Kidney tubule cell (primary cell): ENCODE data around the gene KREMEN2.
A peak's percentile ranks its signal among the peaks of the same experiment; 100 is the strongest.

Experiments
- DNase-seq: peaks from one replicate; pipeline ENCODE4 v3.0.0-alpha.2; 2018; ENCODE audit warnings: low spot score

Gene KREMEN2

DNA sequence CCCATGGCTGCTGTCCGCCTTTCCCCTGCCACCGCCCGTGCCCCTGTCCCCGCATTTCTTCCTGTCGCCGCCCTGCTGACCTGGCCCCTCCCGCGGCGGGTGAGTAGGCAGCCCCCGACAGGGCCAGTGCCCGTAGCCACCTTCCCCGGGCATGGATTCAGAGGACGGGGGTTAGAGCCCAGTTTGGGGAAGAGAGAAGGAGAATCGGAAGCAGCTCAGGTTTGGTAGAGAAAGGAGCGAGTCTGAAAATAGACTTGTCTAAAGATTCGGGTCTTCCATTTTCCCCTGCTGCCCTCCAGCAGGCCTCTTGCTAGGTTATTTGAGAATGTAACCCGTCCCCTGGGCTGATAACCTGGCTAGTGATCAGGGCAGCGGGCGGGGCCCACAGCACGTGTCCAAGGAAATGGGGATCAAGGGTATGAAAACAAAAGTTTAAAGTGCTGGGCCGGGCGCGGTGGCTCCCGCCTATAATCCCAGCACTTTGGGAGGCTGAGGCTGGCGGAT, 40.8 kb downstream of the KREMEN2 start:
- peak; percentile 65 for DNase-seq

DNA sequence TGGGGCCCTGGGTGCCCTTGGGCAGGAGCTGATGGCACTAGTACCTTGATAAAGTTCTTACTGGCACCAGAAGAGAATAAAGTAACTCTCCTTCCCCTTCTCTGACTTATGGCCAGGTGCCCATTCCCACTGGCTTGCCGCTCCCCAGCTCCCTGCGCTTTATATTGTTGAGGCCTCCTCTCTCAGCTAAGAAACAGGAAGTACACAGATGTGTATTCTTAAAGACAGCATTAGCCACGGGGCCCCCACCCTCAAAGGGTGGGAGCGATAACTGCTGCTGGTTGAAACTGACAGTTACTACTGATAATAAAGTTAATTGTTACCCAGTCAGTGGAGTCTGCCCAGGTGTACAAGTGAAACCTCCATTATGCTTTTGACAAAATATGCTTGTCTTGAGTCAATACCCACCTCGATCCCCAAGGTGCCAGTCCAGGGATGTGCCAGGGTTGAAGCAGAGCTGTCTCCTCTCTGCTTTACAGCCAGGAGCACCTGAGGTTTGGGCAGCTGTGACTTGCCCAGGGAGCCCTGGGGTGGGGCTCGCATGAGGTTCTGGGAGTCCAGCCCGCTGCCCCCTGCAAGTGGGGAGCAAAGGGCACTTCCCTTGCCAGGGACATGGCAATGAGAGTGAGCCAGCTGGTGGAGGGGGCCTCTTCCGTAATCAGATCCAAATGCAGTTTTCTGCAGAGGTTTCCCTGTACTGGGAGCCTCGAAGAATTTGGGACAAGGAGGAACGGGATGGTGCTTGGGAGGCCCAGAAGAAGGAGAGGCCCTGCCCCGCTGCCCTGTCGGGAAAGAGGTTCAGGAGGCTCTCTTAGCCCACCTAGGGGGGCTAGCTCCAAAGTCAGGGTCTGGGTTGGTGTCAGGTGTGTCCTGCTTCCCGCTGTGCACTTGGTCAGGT, 43.2 kb downstream of the KREMEN2 start:
- DNase-seq: no peak

DNA sequence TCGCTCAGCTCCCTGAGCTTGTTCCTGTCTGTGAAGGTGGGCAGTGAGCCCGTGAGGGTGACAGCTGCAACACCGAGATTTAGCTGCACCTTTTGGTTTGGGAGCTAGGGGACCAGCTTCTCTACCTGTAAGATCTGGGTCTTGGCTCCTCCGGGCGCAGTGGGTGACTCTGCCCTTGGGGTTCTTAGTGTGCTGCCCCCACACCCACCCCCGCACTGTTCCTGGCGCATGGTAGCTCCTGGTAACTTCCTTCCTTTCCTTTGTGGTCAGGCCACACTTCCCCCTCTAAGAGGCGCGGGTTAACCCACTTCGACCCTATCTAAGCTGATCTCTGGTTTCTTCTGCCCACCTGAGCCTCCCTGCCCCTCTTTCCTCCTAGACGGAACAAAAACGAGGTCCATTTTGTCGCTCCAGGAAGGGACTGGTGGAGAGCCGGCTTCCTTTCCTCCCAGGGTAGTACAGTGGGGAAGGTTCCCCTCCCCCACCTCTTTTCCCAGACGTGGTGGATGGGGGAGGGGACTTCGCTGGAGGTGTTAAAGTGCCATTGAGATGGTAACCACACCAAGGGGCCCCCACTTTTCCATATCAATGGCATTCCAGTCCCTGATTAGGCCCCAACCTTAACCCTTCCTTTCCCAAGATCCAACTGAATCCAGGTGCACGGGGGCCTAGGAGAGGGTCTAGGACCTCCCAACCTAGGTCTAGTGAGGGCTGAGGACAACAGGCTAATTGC, 44.0 kb downstream of the KREMEN2 start:
- no peak for DNase-seq

DNA sequence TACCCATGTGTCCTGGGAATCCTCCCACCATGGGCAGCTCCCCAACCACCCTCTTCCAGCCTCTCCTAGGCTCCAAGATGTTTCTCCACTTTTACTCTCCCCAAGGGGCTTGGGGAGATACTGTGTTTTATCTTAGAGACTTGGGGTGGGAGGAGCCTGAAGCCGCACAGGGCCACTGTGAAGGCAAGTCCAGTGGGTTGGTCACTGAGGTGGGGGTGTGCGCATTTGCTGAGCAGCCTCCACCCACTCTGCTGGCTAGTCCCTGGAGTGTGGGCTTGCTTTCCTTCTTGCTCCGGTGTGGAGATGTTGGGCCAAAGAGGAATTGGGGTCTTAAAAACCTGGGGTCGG, 44.6 kb downstream of the KREMEN2 start:
- DNase-seq: no peak

DNA sequence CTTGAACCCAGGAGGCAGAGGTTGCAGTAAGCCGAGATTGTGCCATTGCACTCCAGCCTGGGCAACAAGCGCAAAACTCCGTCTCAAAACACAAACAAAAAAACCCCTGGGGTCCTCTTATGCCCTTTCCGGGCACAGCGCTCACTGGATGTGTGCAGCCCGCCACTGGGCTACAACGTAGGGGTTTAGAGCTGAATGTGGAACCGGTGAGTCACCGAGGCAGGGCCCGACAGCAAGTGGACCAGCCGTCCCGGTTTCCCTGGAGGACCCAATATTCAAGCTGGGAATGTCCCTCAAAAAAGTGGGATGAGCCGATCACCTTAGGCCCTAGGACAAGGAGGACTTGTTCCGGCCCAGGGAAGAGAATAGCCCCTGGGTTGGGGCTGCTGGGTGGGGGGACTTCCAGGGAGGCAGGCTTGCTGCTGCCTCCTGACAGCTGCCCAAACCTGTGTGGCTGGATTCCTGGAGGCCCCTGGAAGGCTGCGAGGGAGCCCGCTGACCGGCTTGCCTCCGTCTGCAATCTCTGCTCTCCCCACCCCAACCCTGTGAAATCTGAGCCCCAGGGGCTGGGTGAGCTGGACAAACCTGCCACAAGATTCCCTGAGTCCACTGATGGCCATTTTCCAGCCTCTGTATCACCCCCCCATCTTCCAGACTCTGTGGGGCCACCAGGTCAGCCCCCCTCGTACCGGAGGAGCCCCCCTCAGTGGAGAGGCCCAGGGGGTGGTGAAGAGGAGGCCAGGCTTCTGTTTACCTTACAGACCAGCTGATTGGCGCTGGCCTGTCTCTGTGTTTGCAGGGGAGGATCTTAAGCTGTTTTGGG, 45.7 kb downstream of the KREMEN2 start:
- DNase-seq: peak; percentile 67

DNA sequence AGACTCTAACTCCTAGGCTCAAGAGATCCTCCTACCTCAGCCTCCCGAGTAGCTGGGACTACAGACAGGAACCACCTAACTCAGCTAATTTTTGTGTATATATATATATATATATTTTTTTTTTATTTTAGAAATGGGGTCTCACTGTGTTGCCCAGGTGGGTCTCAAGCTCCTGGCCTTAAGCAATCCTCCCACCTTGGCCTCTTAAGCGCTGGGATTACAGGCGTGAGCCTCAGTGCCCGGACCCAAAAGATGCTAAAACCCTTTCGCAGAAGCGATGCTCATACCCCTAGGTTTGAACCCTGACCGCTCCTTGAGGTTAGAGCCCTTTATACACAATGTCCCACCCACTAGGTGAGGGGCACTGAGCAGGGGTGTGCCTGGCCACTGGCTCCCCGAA, 46.4 kb downstream of the KREMEN2 start:
- DNase-seq: no peak

DNA sequence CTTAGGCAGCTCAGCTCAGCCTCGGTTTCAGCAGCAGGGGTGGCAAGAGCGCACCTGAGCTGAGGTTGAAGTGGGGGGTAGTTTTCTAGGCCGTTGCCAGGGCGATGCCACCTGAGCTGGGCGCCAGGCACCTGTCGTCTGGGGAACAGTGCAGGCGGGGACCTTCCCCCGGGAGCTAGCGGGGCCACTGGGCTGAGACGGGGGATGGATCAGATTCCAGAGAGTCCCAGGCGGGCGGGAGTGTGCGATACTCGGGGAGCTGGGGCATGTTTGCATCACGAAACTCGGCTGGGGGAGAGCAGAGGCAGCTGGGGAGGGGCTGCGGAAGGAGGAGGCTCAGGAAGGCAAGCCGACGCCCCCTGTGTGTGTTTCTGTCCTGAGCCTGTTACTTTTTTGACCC, 48.2 kb downstream of the KREMEN2 start:
- peak; percentile 48 for DNase-seq

DNA sequence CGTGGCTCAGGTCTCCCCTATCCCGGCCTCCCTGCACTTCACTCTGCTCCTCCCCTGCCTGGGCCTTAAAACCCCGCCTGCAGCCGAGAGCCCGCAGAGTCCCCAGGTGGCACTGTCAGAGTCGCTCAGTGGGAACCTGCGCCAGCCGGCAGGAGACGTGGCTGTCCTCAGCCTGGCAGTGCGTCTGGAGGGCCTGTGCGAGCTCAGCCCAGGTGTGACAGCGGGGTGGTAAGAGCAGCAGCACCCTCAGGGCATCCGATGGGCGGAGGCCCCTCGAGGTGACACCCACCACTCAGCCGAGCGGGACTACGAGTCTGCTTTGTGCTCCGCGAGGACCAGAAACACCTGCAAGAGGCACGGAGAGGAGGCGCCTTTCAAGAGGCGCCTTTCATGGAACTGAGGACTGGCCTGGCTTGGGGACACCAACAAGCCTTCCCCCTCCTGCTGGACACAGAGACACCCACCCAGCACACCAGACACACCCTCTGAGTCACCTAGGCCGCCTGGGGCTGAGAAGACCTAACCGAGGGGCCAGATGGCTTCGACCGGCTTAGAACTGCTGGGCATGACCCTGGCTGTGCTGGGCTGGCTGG, 48.8 kb downstream of the KREMEN2 start, which contains the start of gene CLDN9:
TSS of gene CLDN9 (plus strand) at position 96 of the 593 bp plus-strand sequence. CDS start at position 536, 440 bp downstream.
- DNase-seq: peak; percentile 52

DNA sequence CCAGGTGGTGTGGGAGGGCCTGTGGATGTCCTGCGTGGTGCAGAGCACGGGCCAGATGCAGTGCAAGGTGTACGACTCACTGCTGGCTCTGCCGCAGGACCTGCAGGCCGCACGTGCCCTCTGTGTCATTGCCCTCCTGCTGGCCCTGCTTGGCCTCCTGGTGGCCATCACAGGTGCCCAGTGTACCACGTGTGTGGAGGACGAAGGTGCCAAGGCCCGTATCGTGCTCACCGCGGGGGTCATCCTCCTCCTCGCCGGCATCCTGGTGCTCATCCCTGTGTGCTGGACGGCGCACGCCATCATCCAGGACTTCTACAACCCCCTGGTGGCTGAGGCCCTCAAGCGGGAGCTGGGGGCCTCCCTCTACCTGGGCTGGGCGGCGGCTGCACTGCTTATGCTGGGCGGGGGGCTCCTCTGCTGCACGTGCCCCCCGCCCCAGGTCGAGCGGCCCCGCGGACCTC, 49.4 kb downstream of the KREMEN2 start:
- peak; percentile 47 for DNase-seq

DNA sequence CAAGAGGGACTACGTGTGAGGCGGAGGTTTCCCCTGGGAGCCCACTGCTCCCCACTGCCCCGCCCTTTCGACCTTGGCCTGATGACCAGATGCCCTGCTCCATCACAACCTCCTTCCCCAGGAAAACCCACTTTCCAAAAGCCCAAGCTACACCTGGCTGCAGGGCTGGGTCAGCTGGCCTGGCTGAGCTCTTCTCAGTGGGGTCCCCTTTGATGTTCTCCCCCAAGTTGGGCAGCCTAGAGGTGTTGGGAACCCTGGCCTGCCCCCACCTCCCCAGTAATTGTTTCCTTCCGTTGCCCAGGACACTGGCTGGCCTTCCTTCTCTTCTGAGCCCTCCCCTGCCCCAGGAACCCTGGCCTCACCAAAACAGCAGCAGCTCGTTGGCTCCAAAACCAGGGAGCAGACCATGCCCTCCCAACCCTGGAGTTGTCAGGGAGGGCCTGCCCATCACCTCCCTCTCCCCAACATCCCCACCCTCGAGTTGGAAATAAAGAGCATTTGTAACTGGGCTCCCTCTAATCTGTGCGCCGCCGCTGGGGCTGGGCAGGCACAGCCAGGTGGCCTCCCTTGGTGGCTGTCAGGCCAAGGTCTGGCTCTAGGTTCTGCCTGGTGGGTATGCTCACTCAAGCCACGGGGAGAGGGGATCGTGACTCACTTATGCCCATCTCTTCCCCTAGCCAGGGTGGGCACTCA, 50.1 kb downstream of the KREMEN2 start:
- no peak for DNase-seq

DNA sequence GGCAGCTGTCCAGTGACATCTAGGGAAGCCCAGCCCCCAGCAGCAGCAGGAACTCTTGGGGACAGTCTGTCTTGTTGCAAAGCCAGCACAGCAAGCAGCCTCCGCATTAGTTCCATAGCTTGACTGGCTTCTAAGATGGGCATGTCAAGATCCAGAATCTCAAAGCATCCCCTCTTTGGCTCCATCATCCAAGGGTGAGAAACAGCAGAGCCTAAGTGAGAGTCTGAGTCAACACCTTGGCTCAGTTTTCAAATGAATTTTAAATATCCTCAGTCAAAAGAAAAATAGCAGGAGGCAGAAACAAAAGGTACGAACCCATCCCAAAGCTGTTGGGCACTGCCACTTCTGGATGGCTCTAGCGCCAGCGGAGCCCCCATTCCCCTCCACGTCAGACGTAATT, 50.9 kb downstream of the KREMEN2 start:
- DNase-seq: no peak

DNA sequence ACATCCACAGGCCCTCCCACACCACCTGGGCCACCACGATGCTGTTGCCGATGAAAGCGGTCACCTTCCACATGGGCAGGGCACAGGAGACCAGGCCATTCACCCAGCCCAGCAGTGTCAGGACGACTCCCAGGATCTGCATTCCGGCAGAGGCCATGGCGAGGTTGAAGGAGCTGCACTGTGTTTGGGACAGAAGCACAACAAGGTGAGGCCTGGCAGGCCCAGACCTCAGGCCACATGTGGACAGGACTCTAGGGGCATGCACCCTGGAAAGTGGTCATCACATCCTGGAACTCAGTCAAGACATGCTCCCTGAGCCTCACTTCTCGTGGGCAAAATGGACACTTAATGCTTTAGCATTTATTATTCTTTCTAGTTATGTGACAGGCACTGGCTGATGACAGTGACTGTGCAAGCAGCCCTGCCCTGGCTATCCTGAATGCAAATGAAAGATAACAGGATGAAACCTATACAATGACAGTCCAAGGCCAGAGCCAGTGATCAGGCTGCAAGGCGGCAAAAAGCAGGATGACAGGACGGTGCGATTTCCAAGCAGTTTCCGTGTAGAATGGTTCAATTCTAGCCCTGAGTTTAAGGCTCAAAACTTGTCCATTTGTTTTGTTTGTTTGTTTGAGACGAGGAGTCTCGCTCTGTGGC, 51.9 kb downstream of the KREMEN2 start:
- no peak for DNase-seq

DNA sequence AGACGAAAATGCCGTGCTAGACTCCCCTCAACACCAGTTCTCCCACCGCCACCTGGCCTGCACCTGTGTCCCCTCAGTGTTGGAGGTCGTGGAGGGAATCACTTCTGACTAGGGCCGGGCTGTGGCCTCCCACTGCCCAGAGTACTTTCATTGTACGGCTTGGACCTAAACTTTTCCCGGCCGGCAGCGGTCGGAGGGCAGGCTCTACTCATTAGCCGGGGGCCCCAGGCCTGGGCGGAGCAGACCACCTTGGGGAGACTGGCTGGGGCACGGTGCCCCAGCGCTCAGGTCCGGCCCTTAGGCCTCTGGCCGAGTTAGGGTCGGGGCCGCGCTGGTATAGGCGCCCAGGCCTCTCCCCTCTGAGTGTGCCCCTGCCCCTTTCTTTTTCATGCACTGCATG, 53.3 kb downstream of the KREMEN2 start:
- DNase-seq: no peak
